Endodermal cell (in vitro differentiated cells): Measurements from ENCODE around the gene ABI2. TPM values are rescaled to one million over a fixed set of nuclear protein-coding genes. Genes with fewer than 3 reads are reported as not detected.

Source experiments
- DNase-seq: peaks from one replicate; pipeline ENCODE4 v3.0.0-alpha.2; 2017
- H3K27ac ChIP-seq: 2 replicates; pipeline ENCODE4 v1.5.1; 2013; ENCODE audit warnings: mild to moderate bottlenecking, low read depth, low read length, moderate library complexity
- H3K27me3 ChIP-seq: 2 replicates; pipeline ENCODE4 v1.6.1; 2013; ENCODE audit warnings: mild to moderate bottlenecking, low read length, moderate library complexity; ENCODE audit not compliant: insufficient read depth, control insufficient read depth, poor library complexity, severe bottlenecking
- H3K36me3 ChIP-seq: 2 replicates; pipeline ENCODE4 v1.7.0; 2013; ENCODE audit warnings: mild to moderate bottlenecking, low read length, moderate library complexity; ENCODE audit not compliant: control insufficient read depth, insufficient read depth
- H3K4me1 ChIP-seq: one replicate; pipeline ENCODE4 v1.7.0; 2013; ENCODE audit warnings: low read length; ENCODE audit not compliant: control insufficient read depth, insufficient read depth
- H3K4me3 ChIP-seq: 2 replicates; pipeline ENCODE4 v1.5.1; 2013; ENCODE audit warnings: mild to moderate bottlenecking, low read length, moderate library complexity
- H3K9ac ChIP-seq: 2 replicates; pipeline ENCODE4 v1.6.1; 2013; ENCODE audit warnings: mild to moderate bottlenecking, low read length, moderate library complexity; ENCODE audit not compliant: poor library complexity, severe bottlenecking; ENCODE audit errors: extremely low read depth
- H3K9me3 ChIP-seq: 2 replicates; pipeline ENCODE4 v1.6.1; 2013; ENCODE audit warnings: mild to moderate bottlenecking, low read length, moderate library complexity; ENCODE audit not compliant: control insufficient read depth
- H3K27ac Mint-ChIP-seq: 2 replicates; pipeline ENCODE4 v1.8.0; 2020; ENCODE audit warnings: mixed read lengths
- H3K27me3 Mint-ChIP-seq: 2 replicates; pipeline ENCODE4 v1.8.0; 2021; ENCODE audit warnings: mild to moderate bottlenecking, mixed read lengths; ENCODE audit not compliant: insufficient read depth
- H3K36me3 Mint-ChIP-seq: 2 replicates; pipeline ENCODE4 v1.8.0; 2020; ENCODE audit warnings: low read depth, mixed read lengths
- H3K4me1 Mint-ChIP-seq: 2 replicates; pipeline ENCODE4 v1.8.0; 2020; ENCODE audit warnings: mixed read lengths
- H3K4me3 Mint-ChIP-seq: 2 replicates; pipeline ENCODE4 v1.8.0; 2020; ENCODE audit warnings: mild to moderate bottlenecking, moderate library complexity, mixed read lengths
- H3K9me3 Mint-ChIP-seq: 2 replicates; pipeline ENCODE4 v1.8.0; 2020; ENCODE audit warnings: mild to moderate bottlenecking, mixed read lengths
- WGBS, 2 experiments: methylation state at CpG; one replicate each; pipeline versions ENCODE4 v1.1.5 to v1.1.7; 2013; ENCODE audit warnings: missing lambda C conversion rate in 2 of 2, mixed read lengths in 1 of 2; ENCODE audit not compliant: insufficient coverage in 1 of 2, insufficient read length in 1 of 2; 5-methylcytosine and 5-hydroxymethylcytosine counted together
- total RNA-seq, 2 donors: library from RNA; stranded (reverse); fragmentation: NEBNext Ultra II Directional in 1 of 2; extraction: Animal tissue kit (Norgen Biotek cat#: 25700) in 1 of 2; gene quantifications; 2 replicates in 1 of 2; 3 replicates in 1 of 2; pipeline ENCODE4 v1.2.1, GENCODE V29; 2021
- TF ChIP-seq, protein P1 (sequence below): fragments of 200-600 bp; sonication (generic); conservative IDR thresholded peaks from 2 replicates; pipeline ENCODE4 v1.5.0; 2021; ENCODE audit warnings: antibody characterized with exemption, mild to moderate bottlenecking

The ABI2 gene
- total RNA-seq, 2 donors from 2014 or later, result 115 to 139 TPM

DNA sequence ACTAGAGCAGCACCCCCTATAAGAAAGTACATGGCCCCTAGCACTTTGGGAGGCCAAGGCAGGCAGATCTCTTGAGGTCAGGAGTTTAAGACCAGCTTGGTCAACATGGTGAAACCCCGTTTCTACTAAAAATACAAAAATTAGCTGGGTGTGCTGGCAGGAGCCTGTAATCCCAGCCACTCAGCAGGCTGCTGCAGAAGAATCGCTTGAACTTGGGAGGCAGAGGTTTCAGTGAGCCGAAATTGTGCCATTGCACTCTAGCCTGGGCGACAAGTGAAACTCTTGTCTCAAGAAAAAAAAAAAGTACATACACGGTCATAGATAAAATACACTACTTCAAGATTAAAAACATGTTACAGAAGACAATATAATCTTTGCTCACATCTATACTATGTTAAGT lies 143.1 kb downstream of the ABI2 start:
- Histone ChIP-seq H3K9me3 (no peaks in the 10 kb centered on the region), H3K27me3 (no peaks in the 10 kb centered on the region), H3K9ac (no peak overlapping the region), H3K4me3 (no peak overlapping the region), H3K27ac (no peak overlapping the region), H3K36me3 (peaks cover 3% of the 10 kb centered on the region), H3K4me1 (no peaks in the 10 kb centered on the region)
- TF ChIP-seq, protein P1, sequence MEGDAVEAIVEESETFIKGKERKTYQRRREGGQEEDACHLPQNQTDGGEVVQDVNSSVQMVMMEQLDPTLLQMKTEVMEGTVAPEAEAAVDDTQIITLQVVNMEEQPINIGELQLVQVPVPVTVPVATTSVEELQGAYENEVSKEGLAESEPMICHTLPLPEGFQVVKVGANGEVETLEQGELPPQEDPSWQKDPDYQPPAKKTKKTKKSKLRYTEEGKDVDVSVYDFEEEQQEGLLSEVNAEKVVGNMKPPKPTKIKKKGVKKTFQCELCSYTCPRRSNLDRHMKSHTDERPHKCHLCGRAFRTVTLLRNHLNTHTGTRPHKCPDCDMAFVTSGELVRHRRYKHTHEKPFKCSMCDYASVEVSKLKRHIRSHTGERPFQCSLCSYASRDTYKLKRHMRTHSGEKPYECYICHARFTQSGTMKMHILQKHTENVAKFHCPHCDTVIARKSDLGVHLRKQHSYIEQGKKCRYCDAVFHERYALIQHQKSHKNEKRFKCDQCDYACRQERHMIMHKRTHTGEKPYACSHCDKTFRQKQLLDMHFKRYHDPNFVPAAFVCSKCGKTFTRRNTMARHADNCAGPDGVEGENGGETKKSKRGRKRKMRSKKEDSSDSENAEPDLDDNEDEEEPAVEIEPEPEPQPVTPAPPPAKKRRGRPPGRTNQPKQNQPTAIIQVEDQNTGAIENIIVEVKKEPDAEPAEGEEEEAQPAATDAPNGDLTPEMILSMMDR, result no peak
- H3K4me1 Mint-ChIP-seq, result no peaks in the 10 kb centered on the region
- no peaks in the 10 kb centered on the region for H3K36me3 Mint-ChIP-seq
- H3K27ac Mint-ChIP-seq, result no peak overlapping the region
- no peaks in the 10 kb centered on the region for H3K9me3 Mint-ChIP-seq
- no peak for DNase-seq
- H3K27me3 Mint-ChIP-seq, result no peaks in the 10 kb centered on the region
- no peak overlapping the region for H3K4me3 Mint-ChIP-seq
- 93 to 95% methylated on average over 3 to 4 of the region's 5 CpGs for WGBS, 2 experiments

DNA sequence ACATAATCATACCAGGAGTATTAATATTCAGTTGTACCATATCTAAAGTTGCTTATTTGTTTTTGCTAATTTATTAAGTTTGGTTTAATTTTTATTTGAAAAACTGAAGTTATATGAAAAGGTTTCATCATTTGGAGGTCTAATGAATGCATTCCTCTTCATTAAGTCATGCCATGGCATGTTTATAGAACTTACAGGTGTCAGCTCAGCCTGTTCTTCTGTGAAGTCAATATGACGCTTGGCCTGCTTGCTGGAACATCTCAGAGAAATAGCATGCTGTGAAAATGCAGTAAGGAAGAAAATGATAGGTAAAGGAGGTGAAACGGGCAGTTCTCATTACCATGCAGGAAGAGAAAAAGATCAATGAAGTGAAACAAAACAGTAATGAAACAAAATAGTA lies 148.7 kb downstream of the ABI2 start:
- H3K9me3 Mint-ChIP-seq, result no peaks in the 10 kb centered on the region
- no peaks in the 10 kb centered on the region for H3K27me3 ChIP-seq
- no peaks in the 10 kb centered on the region for H3K4me1 Mint-ChIP-seq
- TF ChIP-seq, protein P1, result no peak
- no peak overlapping the region for H3K27ac ChIP-seq
- no peak overlapping the region for H3K27ac Mint-ChIP-seq
- H3K4me3 ChIP-seq, result no peak overlapping the region
- no peaks in the 10 kb centered on the region for H3K9me3 ChIP-seq
- no peak for DNase-seq
- no peaks in the 10 kb centered on the region for H3K27me3 Mint-ChIP-seq
- H3K36me3 Mint-ChIP-seq, result no peaks in the 10 kb centered on the region
- H3K4me1 ChIP-seq, result no peaks in the 10 kb centered on the region
- H3K36me3 ChIP-seq, result peaks cover 6% of the 10 kb centered on the region
- no peak overlapping the region for H3K9ac ChIP-seq
- no peak overlapping the region for H3K4me3 Mint-ChIP-seq
- 96 to 100% methylated on average over 1 to 2 of the region's 2 CpGs for WGBS, 2 experiments

DNA sequence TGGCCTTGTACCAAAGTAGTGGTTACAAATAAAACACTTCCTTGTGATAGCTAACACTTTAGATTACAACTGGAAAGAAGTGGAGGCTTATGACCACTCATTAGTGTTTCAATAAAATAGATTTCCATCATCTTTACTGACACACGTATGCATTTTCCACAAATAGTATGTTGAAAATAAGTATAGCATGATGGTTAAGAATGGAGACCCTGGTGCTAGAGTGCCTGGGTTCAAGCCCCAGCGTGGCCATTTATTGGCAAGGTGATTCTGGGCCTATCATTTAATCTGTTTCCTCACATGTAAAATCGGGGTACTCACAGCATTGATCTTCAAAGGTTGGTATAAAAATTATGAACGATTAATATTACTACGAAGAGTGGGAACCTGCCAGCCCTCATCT lies 152.4 kb downstream of the ABI2 start:
- Mint-ChIP-seq H3K9me3 (no peaks in the 10 kb centered on the region), H3K27ac (no peak overlapping the region), H3K36me3 (no peaks in the 10 kb centered on the region), H3K27me3 (no peaks in the 10 kb centered on the region), H3K4me1 (peaks cover 5% of the 10 kb centered on the region), H3K4me3 (no peak overlapping the region)
- Histone ChIP-seq H3K27me3 (no peaks in the 10 kb centered on the region), H3K9me3 (no peaks in the 10 kb centered on the region), H3K27ac (no peak overlapping the region), H3K36me3 (peaks cover 15% of the 10 kb centered on the region), H3K4me3 (no peak overlapping the region), H3K9ac (no peak overlapping the region), H3K4me1 (no peaks in the 10 kb centered on the region)
- no peak for DNase-seq
- TF ChIP-seq, protein P1, result no peak
- 91 to 94% methylated on average over 2 to 5 of the region's 5 CpGs for WGBS, 2 experiments
